ENCODE data around the gene FBXL7.

DNA sequence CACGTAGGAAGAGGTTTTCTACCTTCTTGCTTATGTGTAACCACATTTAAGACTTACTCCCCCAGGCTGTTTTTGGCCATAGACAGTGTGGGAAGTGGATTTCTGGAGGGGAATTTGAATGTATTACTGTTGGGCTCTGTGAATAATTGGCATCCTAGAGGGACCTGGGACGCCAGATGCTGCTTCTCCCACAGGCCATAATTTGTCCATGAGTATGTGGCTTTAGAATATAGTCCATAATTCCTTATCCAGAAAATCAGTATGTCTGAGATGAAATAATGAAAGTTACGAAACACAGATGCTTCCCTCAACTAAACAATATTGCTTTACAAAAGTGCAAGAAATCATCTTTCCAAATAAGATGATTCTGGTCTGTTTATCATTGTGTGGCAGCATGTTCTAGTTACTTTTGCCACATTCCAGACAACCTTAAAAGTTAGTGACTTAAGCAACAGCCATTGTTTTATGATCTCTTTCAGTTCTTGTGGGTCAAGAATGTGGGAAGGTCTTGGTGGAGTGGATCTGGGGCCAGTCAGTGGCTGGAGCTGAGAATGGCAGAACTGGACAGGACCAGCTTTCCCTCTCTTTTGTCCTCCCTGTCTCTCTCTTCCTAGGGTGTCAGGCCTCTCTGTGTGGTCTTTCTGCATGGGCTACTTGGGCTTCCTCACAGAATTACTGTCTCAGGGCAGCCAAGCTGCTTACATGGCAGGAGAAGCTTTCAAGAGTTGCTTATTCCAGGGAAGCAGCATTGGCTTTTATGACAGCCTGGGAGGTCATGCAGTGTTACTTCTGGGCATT, 79.4 kb downstream of the FBXL7 start:
- TF ChIP-seq, protein P1, sequence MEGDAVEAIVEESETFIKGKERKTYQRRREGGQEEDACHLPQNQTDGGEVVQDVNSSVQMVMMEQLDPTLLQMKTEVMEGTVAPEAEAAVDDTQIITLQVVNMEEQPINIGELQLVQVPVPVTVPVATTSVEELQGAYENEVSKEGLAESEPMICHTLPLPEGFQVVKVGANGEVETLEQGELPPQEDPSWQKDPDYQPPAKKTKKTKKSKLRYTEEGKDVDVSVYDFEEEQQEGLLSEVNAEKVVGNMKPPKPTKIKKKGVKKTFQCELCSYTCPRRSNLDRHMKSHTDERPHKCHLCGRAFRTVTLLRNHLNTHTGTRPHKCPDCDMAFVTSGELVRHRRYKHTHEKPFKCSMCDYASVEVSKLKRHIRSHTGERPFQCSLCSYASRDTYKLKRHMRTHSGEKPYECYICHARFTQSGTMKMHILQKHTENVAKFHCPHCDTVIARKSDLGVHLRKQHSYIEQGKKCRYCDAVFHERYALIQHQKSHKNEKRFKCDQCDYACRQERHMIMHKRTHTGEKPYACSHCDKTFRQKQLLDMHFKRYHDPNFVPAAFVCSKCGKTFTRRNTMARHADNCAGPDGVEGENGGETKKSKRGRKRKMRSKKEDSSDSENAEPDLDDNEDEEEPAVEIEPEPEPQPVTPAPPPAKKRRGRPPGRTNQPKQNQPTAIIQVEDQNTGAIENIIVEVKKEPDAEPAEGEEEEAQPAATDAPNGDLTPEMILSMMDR (IDR thresholded peaks at IDR 0.05), result no peak
- no peak for TF ChIP-seq EZH2 (IDR thresholded peaks at IDR 0.05; ENCODE audit: borderline replicate concordance, insufficient read depth, low read depth, low read length, poor library complexity, severe bottlenecking)

All from B cell (primary cell).